ENCODE measurements around the gene CLEC16A. TPM values are rescaled to one million over a fixed set of nuclear protein-coding genes. Genes with fewer than 3 reads are reported as not detected.

CLEC16A gene
- total RNA-seq, 1 donor from 2014 or later, result 57.6 TPM

GRCh38 chr16:11023262-11024039 lies 79.1 kb downstream of the CLEC16A start:
- peaks cover 18% of the 10 kb centered on the region for H3K9me3 Mint-ChIP-seq
- DNase-seq (no peak), ATAC-seq (ENCODE audit: low read depth) (no peak)
- no peak overlapping the region for H3K4me3 Mint-ChIP-seq
- peaks cover 82% of the 10 kb centered on the region for H3K36me3 Mint-ChIP-seq (ENCODE audit: low read depth)
- POLR2A ChIA-PET, result interaction anchor here (0.6 kb wide), 1 partner anchor 759 kb away, joined by 4 read pairs; no protein-coding TSS in a partner anchor
- CTCF ChIA-PET, result no interaction called here
- H3K27me3 Mint-ChIP-seq, result no peaks in the 10 kb centered on the region
- intact Hi-C loops (cut with micrococcal nuclease), result no loop called here
- H3K27ac Mint-ChIP-seq, result no peak overlapping the region
- no peak for TF ChIP-seq CTCF (IDR thresholded peaks at IDR 0.05)
- H3K4me1 Mint-ChIP-seq, result no peaks in the 10 kb centered on the region

- ChIA-PET POLR2A (interaction anchor here (0.6 kb wide), 1 partner anchor 758 kb away, joined by 4 read pairs; no protein-coding TSS in a partner anchor), CTCF (interaction anchor here (0.6 kb wide), 1 partner anchor 118 kb away, joined by 3 read pairs; no protein-coding TSS in a partner anchor)
- TF ChIP-seq CTCF (IDR thresholded peaks at IDR 0.05), result no peak
- Mint-ChIP-seq H3K36me3 (ENCODE audit: low read depth) (peaks cover 87% of the 10 kb centered on the region), H3K27ac (no peak overlapping the region), H3K27me3 (no peaks in the 10 kb centered on the region), H3K4me1 (no peaks in the 10 kb centered on the region), H3K4me3 (no peak overlapping the region), H3K9me3 (peaks cover 22% of the 10 kb centered on the region)
- intact Hi-C loops (cut with micrococcal nuclease), result no loop called here
- ATAC-seq (ENCODE audit: low read depth) (no peak), DNase-seq (no peak)
These were observed 80.1 kb downstream of the CLEC16A start for GRCh38 chr16:11024333-11025053.

GRCh38 chr16:11025120-11025531 lies 80.8 kb downstream of the CLEC16A start:
- DNase-seq (no peak), ATAC-seq (ENCODE audit: low read depth) (no peak)
- ChIA-PET POLR2A (no interaction called here), CTCF (no interaction called here)
- H3K36me3 Mint-ChIP-seq (ENCODE audit: low read depth), result peaks cover 90% of the 10 kb centered on the region
- peaks cover 3% of the 10 kb centered on the region for H3K4me1 Mint-ChIP-seq
- H3K4me3 Mint-ChIP-seq, result no peak overlapping the region
- H3K27me3 Mint-ChIP-seq, result no peaks in the 10 kb centered on the region
- no peak overlapping the region for H3K27ac Mint-ChIP-seq
- intact Hi-C loops (cut with micrococcal nuclease), result no loop called here
- peaks cover 22% of the 10 kb centered on the region for H3K9me3 Mint-ChIP-seq
- TF ChIP-seq CTCF (IDR thresholded peaks at IDR 0.05), result no peak

GRCh38 chr16:11029948-11030347 lies 85.6 kb downstream of the CLEC16A start:
- no peak overlapping the region for H3K4me3 Mint-ChIP-seq
- ATAC-seq (ENCODE audit: low read depth) (no peak), DNase-seq (no peak)
- CTCF ChIA-PET, result no interaction called here
- H3K27me3 Mint-ChIP-seq, result no peaks in the 10 kb centered on the region
- POLR2A ChIA-PET, result no interaction called here
- intact Hi-C loops (cut with micrococcal nuclease), result no loop called here
- no peak overlapping the region for H3K27ac Mint-ChIP-seq
- H3K4me1 Mint-ChIP-seq, result peaks cover 3% of the 10 kb centered on the region
- peaks cover 19% of the 10 kb centered on the region for H3K9me3 Mint-ChIP-seq
- H3K36me3 Mint-ChIP-seq (ENCODE audit: low read depth), result peaks cover 99% of the 10 kb centered on the region
- TF ChIP-seq CTCF (IDR thresholded peaks at IDR 0.05), result no peak

GRCh38 chr16:11030990-11031510 lies 86.7 kb downstream of the CLEC16A start:
- no peak overlapping the region for H3K27ac Mint-ChIP-seq
- CTCF ChIA-PET, result no interaction called here
- H3K36me3 Mint-ChIP-seq (ENCODE audit: low read depth), result peaks cover 99% of the 10 kb centered on the region
- no peak for TF ChIP-seq CTCF (IDR thresholded peaks at IDR 0.05)
- intact Hi-C loops (cut with micrococcal nuclease), result no loop called here
- H3K4me3 Mint-ChIP-seq, result no peak overlapping the region
- peaks cover 13% of the 10 kb centered on the region for H3K9me3 Mint-ChIP-seq
- no peaks in the 10 kb centered on the region for H3K27me3 Mint-ChIP-seq
- no peak for ATAC-seq (ENCODE audit: low read depth)
- POLR2A ChIA-PET, result no interaction called here
- H3K4me1 Mint-ChIP-seq, result peaks cover 3% of the 10 kb centered on the region
- DNase-seq, result no peak
